Natural killer cell (primary cell): ENCODE results near the gene GPR33. TPM values are rescaled to one million over a fixed set of nuclear protein-coding genes. Genes with fewer than 3 reads are reported as not detected.

Source experiments
- ATAC-seq, 3 donors: fragments of 150-1000 bp in 2 of 3; fragments of 200-7000 bp in 1 of 3; cut with Tn5 transposase; 1 replicate in 1 of 3; 2 replicates in 2 of 3; pipeline ENCODE4 v1.10.0; 2021; ENCODE audit warnings: mild to moderate bottlenecking in 2 of 3, moderate library complexity in 2 of 3
- DNase-seq, 2 donors: peaks; one replicate each; pipeline versions ENCODE4 v3.0.0 to v3.0.0-alpha.2; 2013 to 2021; ENCODE audit warnings: mixed read lengths in 1 of 2
- H3K27ac ChIP-seq: one replicate; pipeline ENCODE4 v1.5.1; 2013; ENCODE audit warnings: mild to moderate bottlenecking, low read length
- H3K27me3 ChIP-seq: one replicate; pipeline ENCODE4 v1.6.1; 2013; ENCODE audit warnings: low read length; ENCODE audit not compliant: control insufficient read depth, insufficient read depth
- H3K36me3 ChIP-seq: one replicate; pipeline ENCODE4 v1.6.1; 2013; ENCODE audit warnings: low read length; ENCODE audit not compliant: control insufficient read depth, insufficient read depth
- H3K4me1 ChIP-seq: one replicate; pipeline ENCODE4 v1.6.1; 2013; ENCODE audit warnings: low read length; ENCODE audit not compliant: control insufficient read depth, insufficient read depth
- H3K4me3 ChIP-seq: one replicate; pipeline ENCODE4 v1.5.1; 2013; ENCODE audit warnings: low read length
- H3K9me3 ChIP-seq: one replicate; pipeline ENCODE4 v1.6.1; 2013; ENCODE audit warnings: low read length; ENCODE audit not compliant: control insufficient read depth, insufficient read depth
- H3K27ac Mint-ChIP-seq, 2 donors: one replicate each; pipeline ENCODE4 v1.8.0; 2022; ENCODE audit warnings: mild to moderate bottlenecking in 2 of 2, mixed read lengths in 2 of 2, moderate library complexity in 1 of 2
- H3K27me3 Mint-ChIP-seq, 2 donors: one replicate each; pipeline ENCODE4 v1.8.0; 2022; ENCODE audit warnings: low read depth in 2 of 2, mixed read lengths in 2 of 2
- H3K36me3 Mint-ChIP-seq: one replicate; pipeline ENCODE4 v1.8.0; 2022; ENCODE audit warnings: mixed read lengths
- H3K4me1 Mint-ChIP-seq, 2 donors: one replicate each; pipeline ENCODE4 v1.8.0; 2022; ENCODE audit warnings: mixed read lengths in 2 of 2
- H3K4me3 Mint-ChIP-seq: one replicate; pipeline ENCODE4 v1.8.0; 2022; ENCODE audit warnings: mild to moderate bottlenecking, moderate library complexity, mixed read lengths
- H3K9me3 Mint-ChIP-seq, 2 donors: one replicate each; pipeline ENCODE4 v1.8.0; 2022; ENCODE audit warnings: mixed read lengths in 2 of 2
- WGBS: methylation state at CpG from one replicate; pipeline ENCODE4 v1.1.7; 2013; ENCODE audit warnings: missing lambda C conversion rate; ENCODE audit not compliant: insufficient coverage; 5-methylcytosine and 5-hydroxymethylcytosine counted together
- intact Hi-C: fragments of 100-400 bp; cut with micrococcal nuclease; formaldehyde crosslinking; loops from one replicate; pipeline ENCODE4 v1.14.2; 2022
- total RNA-seq, 4 donors: library from RNA; stranded (reverse); fragments of 120-200 nt in 1 of 4; gene quantifications; one replicate each; pipeline versions ENCODE4 v1.2.3 to v1.2.4, GENCODE V29; 2013 to 2022
- TF ChIP-seq, protein P1 (sequence below): fragments of 200-600 bp; IDR thresholded peaks from one replicate; pipeline ENCODE4 v1.8.0; 2022; ENCODE audit warnings: antibody characterized with exemption

Gene GPR33
- total RNA-seq, 3 donors from 2014 or later (not counting 1 experiment from before 2014, with no cell fraction given): not detected

DNA sequence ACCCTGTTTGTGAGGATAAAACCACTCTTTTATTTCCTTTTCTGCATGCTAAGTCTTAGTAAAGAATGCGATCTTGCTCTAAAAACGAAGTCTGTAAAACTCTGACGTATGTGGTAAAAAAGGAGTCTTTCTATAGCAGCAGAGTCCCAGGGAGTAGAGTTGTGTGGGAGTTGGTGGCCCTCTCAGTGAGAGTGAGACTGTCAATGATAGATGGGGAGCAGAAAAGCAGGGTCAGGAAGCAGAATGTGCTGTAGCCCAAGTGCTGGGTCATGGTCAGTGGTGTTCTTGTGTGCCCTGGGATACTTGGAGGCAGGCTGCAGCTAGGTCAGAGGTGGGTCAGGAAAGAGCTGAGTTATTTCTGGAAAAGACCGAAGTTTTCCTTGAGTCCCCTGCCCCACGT, 20.3 kb upstream of the GPR33 start:
- Histone ChIP-seq H3K4me3 (no peak overlapping the region), H3K4me1 (no peaks in the 10 kb centered on the region), H3K9me3 (no peaks in the 10 kb centered on the region), H3K27me3 (no peaks in the 10 kb centered on the region), H3K27ac (no peak overlapping the region), H3K36me3 (no peaks in the 10 kb centered on the region)
- no peaks in the 10 kb centered on the region for H3K9me3 Mint-ChIP-seq
- no peaks in the 10 kb centered on the region for H3K36me3 Mint-ChIP-seq
- H3K4me1 Mint-ChIP-seq: no peaks in the 10 kb centered on the region
- DNase-seq (no peak), ATAC-seq (no peak)
- 80% methylated on average over 5 of the region's 5 CpGs for WGBS
- H3K27me3 Mint-ChIP-seq: peaks cover 3 to 7% of the 10 kb centered on the region in 2 donors
- TF ChIP-seq, protein P1, sequence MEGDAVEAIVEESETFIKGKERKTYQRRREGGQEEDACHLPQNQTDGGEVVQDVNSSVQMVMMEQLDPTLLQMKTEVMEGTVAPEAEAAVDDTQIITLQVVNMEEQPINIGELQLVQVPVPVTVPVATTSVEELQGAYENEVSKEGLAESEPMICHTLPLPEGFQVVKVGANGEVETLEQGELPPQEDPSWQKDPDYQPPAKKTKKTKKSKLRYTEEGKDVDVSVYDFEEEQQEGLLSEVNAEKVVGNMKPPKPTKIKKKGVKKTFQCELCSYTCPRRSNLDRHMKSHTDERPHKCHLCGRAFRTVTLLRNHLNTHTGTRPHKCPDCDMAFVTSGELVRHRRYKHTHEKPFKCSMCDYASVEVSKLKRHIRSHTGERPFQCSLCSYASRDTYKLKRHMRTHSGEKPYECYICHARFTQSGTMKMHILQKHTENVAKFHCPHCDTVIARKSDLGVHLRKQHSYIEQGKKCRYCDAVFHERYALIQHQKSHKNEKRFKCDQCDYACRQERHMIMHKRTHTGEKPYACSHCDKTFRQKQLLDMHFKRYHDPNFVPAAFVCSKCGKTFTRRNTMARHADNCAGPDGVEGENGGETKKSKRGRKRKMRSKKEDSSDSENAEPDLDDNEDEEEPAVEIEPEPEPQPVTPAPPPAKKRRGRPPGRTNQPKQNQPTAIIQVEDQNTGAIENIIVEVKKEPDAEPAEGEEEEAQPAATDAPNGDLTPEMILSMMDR: no peak
- intact Hi-C loops: no loop called here
- H3K27ac Mint-ChIP-seq: no peak overlapping the region
- H3K4me3 Mint-ChIP-seq: no peak overlapping the region

DNA sequence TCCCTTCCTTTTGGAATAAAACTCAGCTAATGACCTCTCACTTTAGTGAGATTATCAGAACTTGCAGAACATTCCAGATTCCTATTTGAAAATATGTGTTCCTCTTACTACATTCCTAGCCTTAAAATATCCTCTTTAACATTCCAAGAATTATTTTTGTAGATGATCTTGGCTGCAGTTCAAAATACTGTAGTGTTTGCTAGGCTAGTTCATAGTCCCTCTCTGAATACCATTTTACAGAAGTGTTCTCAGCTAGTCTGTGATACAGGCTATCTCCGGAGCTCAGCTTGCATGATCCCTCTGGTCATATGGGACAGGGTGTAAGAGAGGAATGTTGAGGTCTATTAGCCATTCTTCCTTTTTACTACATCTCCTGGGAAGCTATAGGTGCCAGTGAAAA, 17.6 kb upstream of the GPR33 start:
- ATAC-seq (no peak), DNase-seq (no peak)
- no peaks in the 10 kb centered on the region for H3K36me3 Mint-ChIP-seq
- Histone ChIP-seq H3K4me3 (no peak overlapping the region), H3K36me3 (no peaks in the 10 kb centered on the region), H3K27me3 (no peaks in the 10 kb centered on the region), H3K4me1 (no peaks in the 10 kb centered on the region), H3K9me3 (no peaks in the 10 kb centered on the region), H3K27ac (no peak overlapping the region)
- no CpG with 5 or more reads among the region's 1 CpG for WGBS
- no peaks in the 10 kb centered on the region for H3K4me1 Mint-ChIP-seq
- TF ChIP-seq, protein P1: no peak
- H3K9me3 Mint-ChIP-seq: no peaks in the 10 kb centered on the region
- intact Hi-C loops: no loop called here
- peaks cover 0 to 7% of the 10 kb centered on the region in 2 donors for H3K27me3 Mint-ChIP-seq
- H3K4me3 Mint-ChIP-seq: no peak overlapping the region
- no peak overlapping the region for H3K27ac Mint-ChIP-seq

DNA sequence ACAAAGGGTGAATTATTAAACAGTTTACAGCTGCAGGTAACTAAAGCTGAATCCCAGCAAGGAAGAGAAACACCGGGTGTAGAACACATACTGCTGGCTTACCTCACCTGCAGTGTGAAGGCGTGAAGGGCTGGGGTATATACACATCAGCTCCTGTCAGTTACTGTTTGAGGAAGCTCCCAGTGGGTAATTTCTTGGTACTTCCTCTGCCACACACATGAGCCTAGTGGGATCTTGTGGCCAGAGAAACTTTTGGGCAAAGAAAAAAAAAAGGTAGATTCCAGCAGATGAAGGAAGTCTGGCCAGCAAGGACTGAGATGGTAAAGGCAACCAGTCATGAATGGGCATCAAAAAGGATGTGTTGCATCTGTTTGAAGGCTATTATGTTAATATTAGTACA, 14.0 kb upstream of the GPR33 start:
- no peaks in the 10 kb centered on the region for H3K27me3 ChIP-seq
- Mint-ChIP-seq H3K4me3 (no peak overlapping the region), H3K9me3 (peaks cover 0 to 2% of the 10 kb centered on the region in 2 donors), H3K36me3 (no peaks in the 10 kb centered on the region), H3K27me3 (peaks cover 7 to 18% of the 10 kb centered on the region in 2 donors), H3K4me1 (no peaks in the 10 kb centered on the region), H3K27ac (no peak overlapping the region)
- no peaks in the 10 kb centered on the region for H3K36me3 ChIP-seq
- no peak overlapping the region for H3K4me3 ChIP-seq
- H3K9me3 ChIP-seq: no peaks in the 10 kb centered on the region
- H3K4me1 ChIP-seq: no peaks in the 10 kb centered on the region
- no peak for DNase-seq
- intact Hi-C loops: no loop called here
- TF ChIP-seq, protein P1: no peak
- no peak for ATAC-seq
- 81% methylated on average over 2 of the region's 2 CpGs for WGBS
- H3K27ac ChIP-seq: no peak overlapping the region

DNA sequence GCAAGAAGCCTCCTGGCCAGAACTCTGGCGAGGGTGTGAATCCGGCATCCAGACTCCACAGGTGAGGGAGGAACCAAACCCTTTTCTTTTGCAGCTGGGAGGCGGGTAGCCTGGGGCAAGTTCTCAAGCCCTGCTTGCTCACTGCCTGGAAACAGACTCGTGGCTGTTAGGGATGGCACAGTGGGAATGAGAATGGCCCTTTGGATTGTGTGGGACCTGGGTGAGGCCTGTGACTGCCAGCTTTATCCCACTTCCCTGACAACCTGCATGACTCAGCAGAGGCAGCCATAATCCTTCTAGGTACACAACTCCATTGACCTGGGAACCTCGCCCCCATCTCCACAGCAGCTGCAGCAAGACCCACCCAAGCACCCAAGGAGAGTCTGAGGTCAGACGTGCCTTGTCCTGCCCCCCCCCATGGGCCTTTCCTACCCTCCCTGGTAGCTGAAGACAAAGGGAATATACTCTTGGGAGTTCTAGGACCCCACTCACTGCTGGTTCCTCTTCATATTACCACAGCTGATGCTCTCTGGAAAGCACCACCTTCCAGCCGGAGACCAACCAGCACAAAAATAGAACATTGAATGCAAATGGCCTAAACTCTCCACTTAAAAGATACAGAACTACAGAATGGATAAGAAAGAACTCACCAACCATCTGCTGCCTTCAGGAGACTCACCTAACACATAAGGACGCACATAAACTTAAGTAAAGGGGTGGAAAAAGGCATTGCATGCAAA, 5.1 kb upstream of the GPR33 start:
- no peaks in the 10 kb centered on the region for H3K36me3 ChIP-seq
- TF ChIP-seq, protein P1: no peak
- intact Hi-C loops: no loop called here
- Mint-ChIP-seq H3K36me3 (no peaks in the 10 kb centered on the region), H3K27me3 (peaks cover 17 to 45% of the 10 kb centered on the region in 2 donors), H3K4me1 (no peaks in the 10 kb centered on the region), H3K4me3 (no peak overlapping the region), H3K9me3 (peaks cover 0 to 2% of the 10 kb centered on the region in 2 donors), H3K27ac (no peak overlapping the region)
- no peak overlapping the region for H3K27ac ChIP-seq
- H3K4me1 ChIP-seq: peaks cover 7% of the 10 kb centered on the region
- H3K27me3 ChIP-seq: peaks cover 2% of the 10 kb centered on the region
- no peak overlapping the region for H3K4me3 ChIP-seq
- no peaks in the 10 kb centered on the region for H3K9me3 ChIP-seq
- no peak for ATAC-seq
- 84% methylated on average over 7 of the region's 8 CpGs for WGBS
- DNase-seq: no peak
